IMR-90 (cell line): ENCODE measurements around the gene PKP3.

Experiments
- MAZ ChIP-seq: IDR thresholded peaks from 2 replicates; pipeline ENCODE4 v1.6.1; 2012; ENCODE audit warnings: low read depth, mild to moderate bottlenecking, low read length, improper control_type of control experiment, moderate library complexity, borderline replicate concordance
- POLR2A ChIP-seq: IDR thresholded peaks from 2 replicates; pipeline ENCODE4 v1.6.1; 2012; ENCODE audit warnings: mild to moderate bottlenecking, low read depth, low read length
- RFX5 ChIP-seq: IDR thresholded peaks from 2 replicates; pipeline ENCODE4 v1.8.0; 2012; ENCODE audit warnings: low read depth, mild to moderate bottlenecking, low read length, moderate library complexity
- SMC3 ChIP-seq: fragments of 150-350 bp; IDR thresholded peaks from 2 replicates; pipeline ENCODE4 v1.6.1; 2016; ENCODE audit warnings: low read depth, mild to moderate bottlenecking, antibody characterized with exemption, low read length, moderate library complexity
- TF ChIP-seq, protein P1 (sequence below): conservative IDR thresholded peaks from 2 replicates; pipeline ENCODE4 v1.5.1; 2012; ENCODE audit warnings: mild to moderate bottlenecking, low read depth, low read length, improper control_type of control experiment

DNA sequence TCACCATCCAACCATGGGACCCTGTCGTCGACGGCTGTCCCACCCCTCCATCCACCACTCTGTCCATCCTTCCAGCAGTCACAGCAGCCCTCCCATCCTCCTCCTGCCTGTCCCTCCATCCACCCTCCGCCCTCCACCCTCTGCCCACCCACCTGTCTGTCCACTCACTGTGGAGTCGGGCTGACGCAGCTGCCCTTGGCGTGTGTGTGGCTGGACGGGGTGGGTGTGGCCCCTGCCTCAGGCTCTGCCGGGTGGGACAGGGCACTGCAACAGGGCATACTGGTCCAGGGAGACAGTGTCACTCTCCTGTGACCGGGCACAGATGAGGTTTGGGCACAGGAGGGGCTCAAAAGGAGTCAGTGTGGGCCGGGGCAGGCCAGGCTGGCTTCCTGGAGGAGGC lies 1.9 kb downstream of the PKP3 start:
- TF ChIP-seq, protein P1, sequence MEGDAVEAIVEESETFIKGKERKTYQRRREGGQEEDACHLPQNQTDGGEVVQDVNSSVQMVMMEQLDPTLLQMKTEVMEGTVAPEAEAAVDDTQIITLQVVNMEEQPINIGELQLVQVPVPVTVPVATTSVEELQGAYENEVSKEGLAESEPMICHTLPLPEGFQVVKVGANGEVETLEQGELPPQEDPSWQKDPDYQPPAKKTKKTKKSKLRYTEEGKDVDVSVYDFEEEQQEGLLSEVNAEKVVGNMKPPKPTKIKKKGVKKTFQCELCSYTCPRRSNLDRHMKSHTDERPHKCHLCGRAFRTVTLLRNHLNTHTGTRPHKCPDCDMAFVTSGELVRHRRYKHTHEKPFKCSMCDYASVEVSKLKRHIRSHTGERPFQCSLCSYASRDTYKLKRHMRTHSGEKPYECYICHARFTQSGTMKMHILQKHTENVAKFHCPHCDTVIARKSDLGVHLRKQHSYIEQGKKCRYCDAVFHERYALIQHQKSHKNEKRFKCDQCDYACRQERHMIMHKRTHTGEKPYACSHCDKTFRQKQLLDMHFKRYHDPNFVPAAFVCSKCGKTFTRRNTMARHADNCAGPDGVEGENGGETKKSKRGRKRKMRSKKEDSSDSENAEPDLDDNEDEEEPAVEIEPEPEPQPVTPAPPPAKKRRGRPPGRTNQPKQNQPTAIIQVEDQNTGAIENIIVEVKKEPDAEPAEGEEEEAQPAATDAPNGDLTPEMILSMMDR = no peak
- TF ChIP-seq POLR2A = no peak
- no peak for TF ChIP-seq RFX5
- TF ChIP-seq MAZ = no peak
- no peak for TF ChIP-seq SMC3
